Measurements from ENCODE around the gene MALAT1.
"Not testable (repeated sequence)": the region's sequence is repeated elsewhere in the genome, so short reads cannot be mapped to it uniquely, and the experiment has no call there.

The MALAT1 gene

DNA sequence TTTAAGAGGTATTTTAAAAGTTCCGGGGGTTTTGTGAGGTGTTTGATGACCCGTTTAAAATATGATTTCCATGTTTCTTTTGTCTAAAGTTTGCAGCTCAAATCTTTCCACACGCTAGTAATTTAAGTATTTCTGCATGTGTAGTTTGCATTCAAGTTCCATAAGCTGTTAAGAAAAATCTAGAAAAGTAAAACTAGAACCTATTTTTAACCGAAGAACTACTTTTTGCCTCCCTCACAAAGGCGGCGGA is 193 bp upstream of the MALAT1 start:
- no peak for DNase-seq (ENCODE audit: low read depth in 2 of 2)

DNA sequence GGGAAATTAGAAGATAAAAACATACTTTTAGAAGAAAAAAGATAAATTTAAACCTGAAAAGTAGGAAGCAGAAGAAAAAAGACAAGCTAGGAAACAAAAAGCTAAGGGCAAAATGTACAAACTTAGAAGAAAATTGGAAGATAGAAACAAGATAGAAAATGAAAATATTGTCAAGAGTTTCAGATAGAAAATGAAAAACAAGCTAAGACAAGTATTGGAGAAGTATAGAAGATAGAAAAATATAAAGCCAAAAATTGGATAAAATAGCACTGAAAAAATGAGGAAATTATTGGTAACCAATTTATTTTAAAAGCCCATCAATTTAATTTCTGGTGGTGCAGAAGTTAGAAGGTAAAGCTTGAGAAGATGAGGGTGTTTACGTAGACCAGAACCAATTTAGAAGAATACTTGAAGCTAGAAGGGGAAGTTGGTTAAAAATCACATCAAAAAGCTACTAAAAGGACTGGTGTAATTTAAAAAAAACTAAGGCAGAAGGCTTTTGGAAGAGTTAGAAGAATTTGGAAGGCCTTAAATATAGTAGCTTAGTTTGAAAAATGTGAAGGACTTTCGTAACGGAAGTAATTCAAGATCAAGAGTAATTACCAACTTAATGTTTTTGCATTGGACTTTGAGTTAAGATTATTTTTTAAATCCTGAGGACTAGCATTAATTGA is 1.0 kb downstream of the MALAT1 start:
- DNase-seq (ENCODE audit: low read depth in 2 of 2) = no peak

DNA sequence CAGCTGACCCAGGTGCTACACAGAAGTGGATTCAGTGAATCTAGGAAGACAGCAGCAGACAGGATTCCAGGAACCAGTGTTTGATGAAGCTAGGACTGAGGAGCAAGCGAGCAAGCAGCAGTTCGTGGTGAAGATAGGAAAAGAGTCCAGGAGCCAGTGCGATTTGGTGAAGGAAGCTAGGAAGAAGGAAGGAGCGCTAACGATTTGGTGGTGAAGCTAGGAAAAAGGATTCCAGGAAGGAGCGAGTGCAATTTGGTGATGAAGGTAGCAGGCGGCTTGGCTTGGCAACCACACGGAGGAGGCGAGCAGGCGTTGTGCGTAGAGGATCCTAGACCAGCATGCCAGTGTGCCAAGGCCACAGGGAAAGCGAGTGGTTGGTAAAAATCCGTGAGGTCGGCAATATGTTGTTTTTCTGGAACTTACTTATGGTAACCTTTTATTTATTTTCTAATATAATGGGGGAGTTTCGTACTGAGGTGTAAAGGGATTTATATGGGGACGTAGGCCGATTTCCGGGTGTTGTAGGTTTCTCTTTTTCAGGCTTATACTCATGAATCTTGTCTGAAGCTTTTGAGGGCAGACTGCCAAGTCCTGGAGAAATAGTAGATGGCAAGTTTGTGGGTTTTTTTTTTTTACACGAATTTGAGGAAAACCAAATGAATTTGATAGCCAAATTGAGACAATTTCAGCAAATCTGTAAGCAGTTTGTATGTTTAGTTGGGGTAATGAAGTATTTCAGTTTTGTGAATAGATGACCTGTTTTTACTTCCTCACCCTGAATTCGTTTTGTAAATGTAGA is 1.7 kb downstream of the MALAT1 start:
- no peak for DNase-seq (ENCODE audit: low read depth in 2 of 2)

DNA sequence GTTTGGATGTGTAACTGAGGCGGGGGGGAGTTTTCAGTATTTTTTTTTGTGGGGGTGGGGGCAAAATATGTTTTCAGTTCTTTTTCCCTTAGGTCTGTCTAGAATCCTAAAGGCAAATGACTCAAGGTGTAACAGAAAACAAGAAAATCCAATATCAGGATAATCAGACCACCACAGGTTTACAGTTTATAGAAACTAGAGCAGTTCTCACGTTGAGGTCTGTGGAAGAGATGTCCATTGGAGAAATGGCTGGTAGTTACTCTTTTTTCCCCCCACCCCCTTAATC is 2.3 kb downstream of the MALAT1 start:
- no peak for DNase-seq (ENCODE audit: low read depth in 2 of 2)

DNA sequence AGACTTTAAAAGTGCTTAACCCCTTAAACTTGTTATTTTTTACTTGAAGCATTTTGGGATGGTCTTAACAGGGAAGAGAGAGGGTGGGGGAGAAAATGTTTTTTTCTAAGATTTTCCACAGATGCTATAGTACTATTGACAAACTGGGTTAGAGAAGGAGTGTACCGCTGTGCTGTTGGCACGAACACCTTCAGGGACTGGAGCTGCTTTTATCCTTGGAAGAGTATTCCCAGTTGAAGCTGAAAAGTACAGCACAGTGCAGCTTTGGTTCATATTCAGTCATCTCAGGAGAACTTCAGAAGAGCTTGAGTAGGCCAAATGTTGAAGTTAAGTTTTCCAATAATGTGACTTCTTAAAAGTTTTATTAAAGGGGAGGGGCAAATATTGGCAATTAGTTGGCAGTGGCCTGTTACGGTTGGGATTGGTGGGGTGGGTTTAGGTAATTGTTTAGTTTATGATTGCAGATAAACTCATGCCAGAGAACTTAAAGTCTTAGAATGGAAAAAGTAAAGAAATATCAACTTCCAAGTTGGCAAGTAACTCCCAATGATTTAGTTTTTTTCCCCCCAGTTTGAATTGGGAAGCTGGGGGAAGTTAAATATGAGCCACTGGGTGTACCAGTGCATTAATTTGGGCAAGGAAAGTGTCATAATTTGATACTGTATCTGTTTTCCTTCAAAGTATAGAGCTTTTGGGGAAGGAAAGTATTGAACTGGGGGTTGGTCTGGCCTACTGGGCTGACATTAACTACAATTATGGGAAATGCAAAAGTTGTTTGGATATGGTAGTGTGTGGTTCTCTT is 2.8 kb downstream of the MALAT1 start:
- DNase-seq (ENCODE audit: low read depth in 2 of 2) = no peak

DNA sequence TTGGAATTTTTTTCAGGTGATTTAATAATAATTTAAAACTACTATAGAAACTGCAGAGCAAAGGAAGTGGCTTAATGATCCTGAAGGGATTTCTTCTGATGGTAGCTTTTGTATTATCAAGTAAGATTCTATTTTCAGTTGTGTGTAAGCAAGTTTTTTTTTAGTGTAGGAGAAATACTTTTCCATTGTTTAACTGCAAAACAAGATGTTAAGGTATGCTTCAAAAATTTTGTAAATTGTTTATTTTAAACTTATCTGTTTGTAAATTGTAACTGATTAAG is 3.4 kb downstream of the MALAT1 start:
- no peak for DNase-seq (ENCODE audit: low read depth in 2 of 2)

DNA sequence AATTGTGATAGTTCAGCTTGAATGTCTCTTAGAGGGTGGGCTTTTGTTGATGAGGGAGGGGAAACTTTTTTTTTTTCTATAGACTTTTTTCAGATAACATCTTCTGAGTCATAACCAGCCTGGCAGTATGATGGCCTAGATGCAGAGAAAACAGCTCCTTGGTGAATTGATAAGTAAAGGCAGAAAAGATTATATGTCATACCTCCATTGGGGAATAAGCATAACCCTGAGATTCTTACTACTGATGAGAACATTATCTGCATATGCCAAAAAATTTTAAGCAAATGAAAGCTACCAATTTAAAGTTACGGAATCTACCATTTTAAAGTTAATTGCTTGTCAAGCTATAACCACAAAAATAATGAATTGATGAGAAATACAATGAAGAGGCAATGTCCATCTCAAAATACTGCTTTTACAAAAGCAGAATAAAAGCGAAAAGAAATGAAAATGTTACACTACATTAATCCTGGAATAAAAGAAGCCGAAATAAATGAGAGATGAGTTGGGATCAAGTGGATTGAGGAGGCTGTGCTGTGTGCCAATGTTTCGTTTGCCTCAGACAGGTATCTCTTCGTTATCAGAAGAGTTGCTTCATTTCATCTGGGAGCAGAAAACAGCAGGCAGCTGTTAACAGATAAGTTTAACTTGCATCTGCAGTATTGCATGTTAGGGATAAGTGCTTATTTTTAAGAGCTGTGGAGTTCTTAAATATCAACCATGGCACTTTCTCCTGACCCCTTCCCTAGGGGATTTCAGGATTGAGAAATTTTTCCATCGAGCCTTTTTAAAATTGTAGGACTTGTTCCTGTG is 3.9 kb downstream of the MALAT1 start:
- DNase-seq (ENCODE audit: low read depth in 2 of 2) = no peak

DNA sequence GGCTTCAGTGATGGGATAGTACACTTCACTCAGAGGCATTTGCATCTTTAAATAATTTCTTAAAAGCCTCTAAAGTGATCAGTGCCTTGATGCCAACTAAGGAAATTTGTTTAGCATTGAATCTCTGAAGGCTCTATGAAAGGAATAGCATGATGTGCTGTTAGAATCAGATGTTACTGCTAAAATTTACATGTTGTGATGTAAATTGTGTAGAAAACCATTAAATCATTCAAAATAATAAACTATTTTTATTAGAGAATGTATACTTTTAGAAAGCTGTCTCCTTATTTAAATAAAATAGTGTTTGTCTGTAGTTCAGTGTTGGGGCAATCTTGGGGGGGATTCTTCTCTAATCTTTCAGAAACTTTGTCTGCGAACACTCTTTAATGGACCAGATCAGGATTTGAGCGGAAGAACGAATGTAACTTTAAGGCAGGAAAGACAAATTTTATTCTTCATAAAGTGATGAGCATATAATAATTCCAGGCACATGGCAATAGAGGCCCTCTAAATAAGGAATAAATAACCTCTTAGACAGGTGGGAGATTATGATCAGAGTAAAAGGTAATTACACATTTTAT is 4.6 kb downstream of the MALAT1 start:
- no peak for DNase-seq (ENCODE audit: low read depth in 2 of 2)

DNA sequence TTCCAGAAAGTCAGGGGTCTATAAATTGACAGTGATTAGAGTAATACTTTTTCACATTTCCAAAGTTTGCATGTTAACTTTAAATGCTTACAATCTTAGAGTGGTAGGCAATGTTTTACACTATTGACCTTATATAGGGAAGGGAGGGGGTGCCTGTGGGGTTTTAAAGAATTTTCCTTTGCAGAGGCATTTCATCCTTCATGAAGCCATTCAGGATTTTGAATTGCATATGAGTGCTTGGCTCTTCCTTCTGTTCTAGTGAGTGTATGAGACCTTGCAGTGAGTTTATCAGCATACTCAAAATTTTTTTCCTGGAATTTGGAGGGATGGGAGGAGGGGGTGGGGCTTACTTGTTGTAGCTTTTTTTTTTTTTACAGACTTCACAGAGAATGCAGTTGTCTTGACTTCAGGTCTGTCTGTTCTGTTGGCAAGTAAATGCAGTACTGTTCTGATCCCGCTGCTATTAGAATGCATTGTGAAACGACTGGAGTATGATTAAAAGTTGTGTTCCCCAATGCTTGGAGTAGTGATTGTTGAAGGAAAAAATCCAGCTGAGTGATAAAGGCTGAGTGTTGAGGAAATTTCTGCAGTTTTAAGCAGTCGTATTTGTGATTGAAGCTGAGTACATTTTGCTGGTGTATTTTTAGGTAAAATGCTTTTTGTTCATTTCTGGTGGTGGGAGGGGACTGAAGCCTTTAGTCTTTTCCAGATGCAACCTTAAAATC is 5.3 kb downstream of the MALAT1 start:
- DNase-seq (ENCODE audit: low read depth in 2 of 2) = no peak

DNA sequence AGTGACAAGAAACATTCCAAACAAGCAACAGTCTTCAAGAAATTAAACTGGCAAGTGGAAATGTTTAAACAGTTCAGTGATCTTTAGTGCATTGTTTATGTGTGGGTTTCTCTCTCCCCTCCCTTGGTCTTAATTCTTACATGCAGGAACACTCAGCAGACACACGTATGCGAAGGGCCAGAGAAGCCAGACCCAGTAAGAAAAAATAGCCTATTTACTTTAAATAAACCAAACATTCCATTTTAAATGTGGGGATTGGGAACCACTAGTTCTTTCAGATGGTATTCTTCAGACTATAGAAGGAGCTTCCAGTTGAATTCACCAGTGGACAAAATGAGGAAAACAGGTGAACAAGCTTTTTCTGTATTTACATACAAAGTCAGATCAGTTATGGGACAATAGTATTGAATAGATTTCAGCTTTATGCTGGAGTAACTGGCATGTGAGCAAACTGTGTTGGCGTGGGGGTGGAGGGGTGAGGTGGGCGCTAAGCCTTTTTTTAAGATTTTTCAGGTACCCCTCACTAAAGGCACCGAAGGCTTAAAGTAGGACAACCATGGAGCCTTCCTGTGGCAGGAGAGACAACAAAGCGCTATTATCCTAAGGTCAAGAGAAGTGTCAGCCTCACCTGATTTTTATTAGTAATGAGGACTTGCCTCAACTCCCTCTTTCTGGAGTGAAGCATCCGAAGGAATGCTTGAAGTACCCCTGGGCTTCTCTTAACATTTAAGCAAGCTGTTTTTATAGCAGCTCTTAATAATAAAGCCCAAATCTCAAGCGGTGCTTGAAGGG is 6.0 kb downstream of the MALAT1 start:
- DNase-seq (ENCODE audit: low read depth in 2 of 2) = no peak

DNA sequence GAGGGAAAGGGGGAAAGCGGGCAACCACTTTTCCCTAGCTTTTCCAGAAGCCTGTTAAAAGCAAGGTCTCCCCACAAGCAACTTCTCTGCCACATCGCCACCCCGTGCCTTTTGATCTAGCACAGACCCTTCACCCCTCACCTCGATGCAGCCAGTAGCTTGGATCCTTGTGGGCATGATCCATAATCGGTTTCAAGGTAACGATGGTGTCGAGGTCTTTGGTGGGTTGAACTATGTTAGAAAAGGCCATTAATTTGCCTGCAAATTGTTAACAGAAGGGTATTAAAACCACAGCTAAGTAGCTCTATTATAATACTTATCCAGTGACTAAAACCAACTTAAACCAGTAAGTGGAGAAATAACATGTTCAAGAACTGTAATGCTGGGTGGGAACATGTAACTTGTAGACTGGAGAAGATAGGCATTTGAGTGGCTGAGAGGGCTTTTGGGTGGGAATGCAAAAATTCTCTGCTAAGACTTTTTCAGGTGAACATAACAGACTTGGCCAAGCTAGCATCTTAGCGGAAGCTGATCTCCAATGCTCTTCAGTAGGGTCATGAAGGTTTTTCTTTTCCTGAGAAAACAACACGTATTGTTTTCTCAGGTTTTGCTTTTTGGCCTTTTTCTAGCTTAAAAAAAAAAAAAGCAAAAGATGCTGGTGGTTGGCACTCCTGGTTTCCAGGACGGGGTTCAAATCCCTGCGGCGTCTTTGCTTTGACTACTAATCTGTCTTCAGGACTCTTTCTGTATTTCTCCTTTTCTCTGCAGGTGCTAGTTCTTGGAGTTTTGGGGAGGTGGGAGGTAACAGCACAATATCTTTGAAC is 6.8 kb downstream of the MALAT1 start:
- no peak for DNase-seq (ENCODE audit: low read depth in 2 of 2)

DNA sequence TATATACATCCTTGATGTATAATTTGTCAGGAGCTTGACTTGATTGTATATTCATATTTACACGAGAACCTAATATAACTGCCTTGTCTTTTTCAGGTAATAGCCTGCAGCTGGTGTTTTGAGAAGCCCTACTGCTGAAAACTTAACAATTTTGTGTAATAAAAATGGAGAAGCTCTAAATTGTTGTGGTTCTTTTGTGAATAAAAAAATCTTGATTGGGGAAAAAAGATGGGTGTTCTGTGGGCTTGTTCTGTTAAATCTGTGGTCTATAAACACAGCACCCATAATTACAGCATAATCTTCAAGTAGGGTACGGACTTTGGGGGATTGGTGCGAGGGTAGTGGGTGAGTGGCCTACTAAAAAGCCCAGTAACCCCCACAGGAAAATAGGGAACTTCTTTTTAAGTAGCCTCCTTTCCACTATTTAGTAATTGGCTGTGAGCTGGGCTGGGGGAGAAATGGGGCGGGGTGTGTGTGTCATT is 7.5 kb downstream of the MALAT1 start:
- DNase-seq (ENCODE audit: low read depth in 2 of 2) = no peak

DNA sequence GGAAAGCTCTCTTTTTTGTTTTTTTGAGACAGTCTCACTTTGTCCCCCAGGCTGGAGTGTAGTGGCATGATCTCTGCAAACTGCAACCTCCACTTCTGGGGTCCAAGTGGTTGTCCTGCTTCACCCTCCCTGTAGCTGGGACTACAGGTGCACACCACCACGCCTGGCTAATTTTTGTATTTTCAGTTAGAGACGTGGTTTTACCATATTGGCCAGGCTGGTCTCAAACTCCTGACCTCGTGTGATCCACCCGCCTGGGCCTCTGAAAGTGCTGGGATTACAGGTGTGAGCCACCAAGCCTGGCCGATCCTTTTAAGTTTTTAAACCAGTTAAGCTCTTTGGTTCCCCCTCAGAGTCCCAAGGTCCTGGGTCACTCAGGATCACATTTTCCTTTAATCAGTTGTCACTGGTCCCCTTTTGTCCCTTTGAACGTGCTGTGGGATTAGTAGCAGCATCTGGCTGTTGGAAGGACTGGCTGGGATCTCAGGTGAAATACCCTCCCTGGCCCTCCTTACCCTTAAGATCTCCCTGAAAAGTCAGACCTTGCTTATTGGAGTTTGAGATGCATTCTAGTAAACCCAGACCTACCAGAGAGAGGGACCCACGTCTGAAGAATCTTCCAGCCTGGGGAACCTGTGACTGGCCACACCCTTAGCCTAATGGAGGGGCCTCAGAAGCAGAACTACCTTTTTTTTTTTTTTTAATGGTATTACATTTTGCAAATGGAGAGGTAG is 8.1 kb downstream of the MALAT1 start:
- no peak for DNase-seq (ENCODE audit: low read depth in 2 of 2)

DNA sequence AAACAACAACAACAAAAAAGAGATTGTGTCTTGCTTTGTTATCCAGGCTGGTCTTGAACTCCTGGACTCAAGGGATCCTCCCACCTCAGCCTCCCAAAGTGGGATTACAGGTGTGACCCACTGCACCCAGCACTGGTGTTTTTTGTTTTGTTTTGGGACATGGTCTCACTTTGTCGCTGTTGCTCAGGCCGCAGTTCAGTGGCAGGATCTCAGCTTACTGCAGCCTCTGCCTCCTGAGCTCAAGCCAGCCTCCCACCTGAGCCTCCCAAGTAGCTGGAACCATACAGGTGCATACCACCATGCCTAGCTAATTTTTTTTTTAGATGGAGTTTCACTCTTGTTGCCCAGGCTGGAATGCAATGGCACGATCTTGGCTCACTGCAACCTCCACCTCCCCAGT is 13.5 kb downstream of the MALAT1 start:
- DNase-seq (ENCODE audit: low read depth in 2 of 2) = not testable (repeated sequence)

DNA sequence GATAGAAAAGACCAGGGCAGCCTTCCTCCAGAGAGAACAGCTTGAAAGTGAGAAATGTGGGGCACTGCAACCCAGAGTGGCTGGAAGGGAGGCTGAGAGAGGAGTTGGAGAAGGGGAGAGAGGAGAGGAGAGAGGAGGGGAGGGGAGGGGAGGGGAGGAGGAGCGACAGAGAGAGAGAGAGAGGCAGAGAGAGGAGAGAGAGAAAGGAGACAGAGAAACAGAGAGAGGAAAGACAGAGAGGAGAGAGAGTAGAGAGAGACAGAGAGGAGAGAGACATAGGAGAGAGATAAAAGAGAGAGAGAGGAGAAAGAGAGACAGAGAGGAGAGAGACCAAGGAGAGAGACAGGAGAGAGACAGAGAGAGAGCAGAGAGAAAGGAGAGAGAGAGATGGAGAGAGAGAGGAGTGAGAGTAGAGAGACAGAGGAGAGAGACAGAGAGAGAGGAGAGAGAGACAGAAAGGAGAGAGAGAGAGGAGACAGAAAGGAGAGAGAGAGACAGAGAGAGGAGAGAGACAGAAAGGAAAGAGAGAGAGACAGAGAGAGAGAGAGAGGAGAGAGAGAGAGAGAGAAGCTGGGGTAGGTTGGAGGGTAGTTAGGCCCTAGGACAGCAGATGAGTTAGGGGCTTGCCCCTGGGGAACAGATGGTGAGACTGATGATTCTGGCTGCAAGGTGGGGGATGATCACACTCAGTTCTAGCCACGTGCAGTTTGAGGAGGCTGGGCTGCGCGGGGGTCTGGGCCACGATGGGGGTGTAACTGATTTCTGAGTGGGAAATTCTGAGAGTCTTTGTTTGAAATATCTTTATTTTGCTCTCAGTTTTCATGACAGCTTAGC is 17.5 kb downstream of the MALAT1 start:
- no peak for DNase-seq (ENCODE audit: low read depth in 2 of 2)

DNA sequence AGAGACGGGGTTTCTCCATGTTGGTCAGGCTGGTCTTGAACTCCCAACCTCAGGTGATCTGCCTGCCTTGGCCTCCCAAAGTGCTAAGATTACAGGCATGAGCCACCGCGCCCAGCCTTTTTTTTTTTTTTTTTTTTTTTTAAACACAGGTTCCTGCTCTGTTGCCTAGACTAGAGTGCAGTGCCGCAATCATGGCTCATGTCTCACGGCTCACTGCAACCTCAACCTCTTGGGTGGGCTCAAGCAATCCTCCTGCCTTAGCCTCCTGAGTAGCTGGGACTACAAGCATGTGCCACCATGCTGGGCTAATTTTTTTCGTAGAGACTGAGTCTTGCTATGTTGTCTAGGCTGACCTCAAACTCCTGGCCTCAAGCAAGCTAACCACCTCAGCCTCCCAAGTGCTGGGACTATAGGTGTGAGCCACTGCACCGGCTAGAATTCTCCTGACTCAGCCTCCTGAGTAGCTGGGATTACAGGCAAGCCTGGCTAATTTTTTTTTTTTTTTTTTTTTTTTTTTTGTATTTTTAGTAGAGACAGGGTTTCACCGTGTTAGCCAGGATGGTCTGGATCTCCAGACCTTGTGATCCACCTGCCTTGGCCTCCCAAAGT is 20.2 kb downstream of the MALAT1 start:
- not testable (repeated sequence) for DNase-seq (ENCODE audit: low read depth in 2 of 2)

DNA sequence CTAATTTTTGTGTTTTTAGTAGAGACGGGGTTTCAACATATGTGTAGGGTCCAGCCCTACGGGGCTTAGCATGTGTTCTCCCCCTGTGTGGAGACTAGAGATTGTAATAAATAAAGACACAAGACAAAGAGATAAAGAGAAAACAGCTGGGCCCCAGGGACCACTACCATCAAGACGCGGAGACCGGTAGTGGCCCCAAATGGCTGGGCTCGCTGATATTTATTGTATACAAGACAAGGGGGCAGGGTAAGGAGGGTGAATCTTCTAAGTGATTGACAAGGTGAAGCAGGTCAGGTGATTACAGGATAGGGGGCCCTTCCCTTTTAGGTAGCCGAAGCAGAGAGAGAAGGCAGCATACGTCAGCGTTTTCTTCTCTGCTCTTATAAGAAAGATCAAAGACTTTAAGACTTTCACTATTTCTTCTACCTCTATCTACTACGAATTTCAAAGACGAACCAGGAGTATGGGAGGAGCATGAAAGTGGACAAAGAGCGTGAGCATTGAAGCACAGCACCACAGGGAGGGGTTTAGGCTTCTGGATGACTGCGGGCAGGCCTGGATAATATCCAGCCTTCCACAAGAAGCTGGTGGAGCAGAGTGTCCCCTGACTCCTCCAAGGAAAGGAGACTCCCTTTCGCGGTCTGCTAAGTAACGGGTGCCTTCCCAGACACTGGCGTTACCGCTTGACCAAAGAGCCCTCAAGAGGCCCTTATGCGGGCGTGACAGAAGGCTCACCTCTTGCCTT is 23.1 kb downstream of the MALAT1 start:
- DNase-seq (ENCODE audit: low read depth in 2 of 2) = not testable (repeated sequence)
